Esophagus squamous epithelium (tissue), 4 donors: ENCODE data around the gene DCHS1.

Source experiments
- CTCF ChIP-seq, 6 experiments: fragments of 450-650 bp in 4 of 6; fragments of 200-600 bp in 2 of 6; sonication (generic) in 2 of 6; IDR thresholded peaks; one replicate each; pipeline ENCODE4 v1.5.1; 2016 to 2019; ENCODE audit warnings: antibody characterized with exemption in 6 of 6, mild to moderate bottlenecking in 4 of 6, moderate library complexity in 4 of 6
- POLR2A ChIP-seq, 4 donors: fragments of 450-650 bp; IDR thresholded peaks; one replicate each; pipeline ENCODE4 v1.6.1; 2017; ENCODE audit warnings: antibody characterized with exemption in 4 of 4, mild to moderate bottlenecking in 4 of 4, moderate library complexity in 3 of 4

GRCh38 chr11:6642957-6643356 lies 12.7 kb downstream of the DCHS1 start:
- TF ChIP-seq CTCF (IDR thresholded peaks at IDR 0.05) = no peak
- TF ChIP-seq POLR2A (IDR thresholded peaks at IDR 0.05) = no peak
